CD4-positive, alpha-beta T cell (primary cell): Measurements from ENCODE around the gene ZNHIT3. TPM values are rescaled to one million over a fixed set of nuclear protein-coding genes. Genes with fewer than 3 reads are reported as not detected.
"Not testable (repeated sequence)": the region's sequence is repeated elsewhere in the genome, so short reads cannot be mapped to it uniquely, and the experiment has no call there.

Source experiments
- ATAC-seq: fragments of 200-7000 bp; cut with Tn5 transposase; one replicate; pipeline ENCODE4 v1.10.0; 2022; ENCODE audit warnings: mild to moderate bottlenecking; ENCODE audit not compliant: poor library complexity
- CTCF ChIA-PET: fragments of 350-600 bp; sonication (Branson Sonifier 250); formaldehyde crosslinking; loops from one replicate; lab custom pipeline; 2021; ENCODE audit warnings: antibody characterized with exemption, inconsistent platforms; lab: Charles Lee
- POLR2A ChIA-PET: fragments of 350-600 bp; sonication (Branson Sonifier 250); formaldehyde crosslinking; loops from one replicate; lab custom pipeline; 2021; ENCODE audit warnings: antibody characterized with exemption, inconsistent platforms; lab: Charles Lee
- DNase-seq, 14 experiments: peaks; one replicate each; pipeline ENCODE4 v3.0.0-alpha.2; 2013 to 2020; ENCODE audit warnings: mixed read lengths in 2 of 14
- H3K27ac ChIP-seq, 2 donors: one replicate each; pipeline versions ENCODE4 v1.5.1 to v1.7.0; 2013; ENCODE audit warnings: low read length in 2 of 2, low read depth in 1 of 2, mild to moderate bottlenecking in 1 of 2
- H3K27me3 ChIP-seq, 2 experiments: 1 replicate in 1 of 2; 2 replicates in 1 of 2; pipeline versions ENCODE4 v1.6.1 to v1.7.0; 2013; ENCODE audit warnings: low read length in 2 of 2, control low read depth in 1 of 2, mild to moderate bottlenecking in 1 of 2, moderate library complexity in 1 of 2; ENCODE audit not compliant: insufficient read depth in 2 of 2, control insufficient read depth in 1 of 2
- H3K36me3 ChIP-seq: one replicate; pipeline ENCODE4 v1.6.1; 2013; ENCODE audit warnings: low read length, control low read depth; ENCODE audit not compliant: insufficient read depth
- H3K4me1 ChIP-seq: one replicate; pipeline ENCODE4 v1.6.1; 2013; ENCODE audit warnings: low read length, control low read depth; ENCODE audit not compliant: insufficient read depth
- H3K4me3 ChIP-seq: one replicate; pipeline ENCODE4 v1.5.1; 2013; ENCODE audit warnings: mild to moderate bottlenecking, low read length, moderate library complexity
- H3K9me3 ChIP-seq, 2 experiments: 1 replicate in 1 of 2; 2 replicates in 1 of 2; pipeline versions ENCODE4 v1.6.1 to v1.7.0; 2013; ENCODE audit warnings: low read length in 2 of 2, mild to moderate bottlenecking in 2 of 2, control low read depth in 1 of 2, moderate library complexity in 1 of 2; ENCODE audit not compliant: control insufficient read depth in 1 of 2, insufficient read depth in 1 of 2
- H3K27ac Mint-ChIP-seq: one replicate; pipeline ENCODE4 v1.8.0; 2020; ENCODE audit warnings: mixed read lengths
- H3K27me3 Mint-ChIP-seq: one replicate; pipeline ENCODE4 v1.8.0; 2021; ENCODE audit warnings: mixed read lengths
- H3K36me3 Mint-ChIP-seq: one replicate; pipeline ENCODE4 v1.8.0; 2021; ENCODE audit warnings: low read depth, mixed read lengths
- H3K4me1 Mint-ChIP-seq: one replicate; pipeline ENCODE4 v1.8.0; 2021; ENCODE audit warnings: low read depth, mixed read lengths
- H3K4me3 Mint-ChIP-seq: one replicate; pipeline ENCODE4 v1.8.0; 2020; ENCODE audit warnings: mild to moderate bottlenecking, mixed read lengths
- H3K9me3 Mint-ChIP-seq: one replicate; pipeline ENCODE4 v1.8.0; 2020; ENCODE audit warnings: mixed read lengths
- intact Hi-C, 2 experiments: fragments of 100-400 bp; cut with DNase I in 1 of 2; cut with micrococcal nuclease in 1 of 2; formaldehyde crosslinking; loops; one replicate each; pipeline versions ENCODE4 v1.15.1 to v1.9.0; 2023 to 2025; cut with DNase I, micrococcal nuclease
- total RNA-seq, 174 experiments: library from RNA in 2 of 174; stranded (reverse) in 2 of 174; gene quantifications; one replicate each; pipeline ENCODE4 v1.2.3 and lab custom pipeline; 2021 to 2026
- TF ChIP-seq, protein P1 (sequence below): fragments of 200-600 bp; IDR thresholded peaks from one replicate; pipeline ENCODE4 v1.8.0; 2022; ENCODE audit warnings: antibody characterized with exemption, mild to moderate bottlenecking

The ZNHIT3 gene
- total RNA-seq, 2 experiments from 2014 or later = 70.2 to 73.9 TPM

DNA sequence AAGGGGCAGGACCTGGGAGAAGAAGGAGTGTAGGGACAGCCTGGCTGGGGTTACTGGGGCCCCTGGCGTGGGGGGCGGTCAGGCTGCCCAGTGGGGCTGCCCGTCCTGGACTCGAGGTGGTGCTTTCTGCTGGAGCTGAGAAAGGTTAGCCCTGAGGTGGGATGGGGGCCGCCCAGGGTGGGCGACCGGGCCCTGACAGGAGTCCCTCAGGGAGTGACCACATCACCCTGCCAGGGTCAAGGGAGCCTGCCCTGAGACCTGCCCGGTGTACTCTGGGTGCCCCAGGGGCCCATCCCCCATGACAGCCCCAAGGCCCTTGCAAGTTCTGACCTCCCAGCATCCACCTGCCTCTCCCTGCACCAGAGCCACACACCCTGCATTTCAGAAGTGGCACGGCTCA lies 28.8 kb upstream of the ZNHIT3 start:
- H3K9me3 ChIP-seq, intact Hi-C loops, H3K4me3 ChIP-seq, H3K4me3 Mint-ChIP-seq, DNase-seq, CTCF ChIA-PET, H3K4me1 ChIP-seq, H3K27ac ChIP-seq, POLR2A ChIA-PET, H3K4me1 Mint-ChIP-seq, H3K9me3 Mint-ChIP-seq, H3K27ac Mint-ChIP-seq, H3K36me3 Mint-ChIP-seq, ATAC-seq, H3K36me3 ChIP-seq: not testable (repeated sequence)
- peaks cover 9 to 15% of the 10 kb centered on the region in 2 experiments for H3K27me3 ChIP-seq
- peaks cover 22% of the 10 kb centered on the region for H3K27me3 Mint-ChIP-seq

GRCh38 chr17:36459045-36459444 lies 27.4 kb upstream of the ZNHIT3 start:
- Histone ChIP-seq H3K4me1 (peaks cover 3% of the 10 kb centered on the region), H3K27ac (no peak overlapping the region), H3K4me3 (no peak overlapping the region), H3K36me3 (no peaks in the 10 kb centered on the region), H3K27me3 (peaks cover 18 to 27% of the 10 kb centered on the region in 2 experiments), H3K9me3 (peaks cover 0 to 11% of the 10 kb centered on the region in 2 experiments)
- Mint-ChIP-seq H3K36me3 (no peaks in the 10 kb centered on the region), H3K27ac (no peak overlapping the region), H3K27me3 (peaks cover 33% of the 10 kb centered on the region), H3K4me1 (no peaks in the 10 kb centered on the region), H3K9me3 (no peaks in the 10 kb centered on the region), H3K4me3 (no peak overlapping the region)
- ChIA-PET CTCF (no interaction called here), POLR2A (no interaction called here)
- TF ChIP-seq, protein P1, sequence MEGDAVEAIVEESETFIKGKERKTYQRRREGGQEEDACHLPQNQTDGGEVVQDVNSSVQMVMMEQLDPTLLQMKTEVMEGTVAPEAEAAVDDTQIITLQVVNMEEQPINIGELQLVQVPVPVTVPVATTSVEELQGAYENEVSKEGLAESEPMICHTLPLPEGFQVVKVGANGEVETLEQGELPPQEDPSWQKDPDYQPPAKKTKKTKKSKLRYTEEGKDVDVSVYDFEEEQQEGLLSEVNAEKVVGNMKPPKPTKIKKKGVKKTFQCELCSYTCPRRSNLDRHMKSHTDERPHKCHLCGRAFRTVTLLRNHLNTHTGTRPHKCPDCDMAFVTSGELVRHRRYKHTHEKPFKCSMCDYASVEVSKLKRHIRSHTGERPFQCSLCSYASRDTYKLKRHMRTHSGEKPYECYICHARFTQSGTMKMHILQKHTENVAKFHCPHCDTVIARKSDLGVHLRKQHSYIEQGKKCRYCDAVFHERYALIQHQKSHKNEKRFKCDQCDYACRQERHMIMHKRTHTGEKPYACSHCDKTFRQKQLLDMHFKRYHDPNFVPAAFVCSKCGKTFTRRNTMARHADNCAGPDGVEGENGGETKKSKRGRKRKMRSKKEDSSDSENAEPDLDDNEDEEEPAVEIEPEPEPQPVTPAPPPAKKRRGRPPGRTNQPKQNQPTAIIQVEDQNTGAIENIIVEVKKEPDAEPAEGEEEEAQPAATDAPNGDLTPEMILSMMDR = no peak
- no peak for ATAC-seq
- intact Hi-C loops = no loop called here
- no peak for DNase-seq

DNA sequence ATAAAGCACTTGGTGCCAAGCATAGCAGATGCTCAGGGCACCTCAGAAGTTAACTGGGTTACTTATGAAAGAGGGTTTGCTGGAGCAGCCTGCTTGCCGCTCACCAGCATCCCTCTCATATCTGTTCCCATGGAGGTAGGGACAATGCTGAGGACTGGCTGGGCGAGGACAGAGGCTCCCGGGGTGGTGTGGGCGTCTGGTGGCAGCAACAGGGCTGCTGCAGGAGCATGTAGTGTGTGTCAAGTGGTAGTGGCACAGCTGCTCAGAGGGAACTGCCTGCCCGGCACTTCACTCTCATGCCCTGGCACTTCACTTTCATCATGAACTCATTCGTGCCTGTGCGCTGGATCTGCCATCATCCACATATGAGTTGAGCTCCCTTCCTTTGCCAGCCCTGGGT lies 26.9 kb upstream of the ZNHIT3 start:
- ChIA-PET POLR2A (no interaction called here), CTCF (no interaction called here)
- no peaks in the 10 kb centered on the region for H3K4me1 Mint-ChIP-seq

More for the DNA sequence above, 26.9 kb upstream of the ZNHIT3 start:
- no peak for DNase-seq
- no peaks in the 10 kb centered on the region for H3K36me3 ChIP-seq
- TF ChIP-seq, protein P1 = no peak
- intact Hi-C loops = no loop called here
- H3K27ac Mint-ChIP-seq = no peak overlapping the region
- no peaks in the 10 kb centered on the region for H3K36me3 Mint-ChIP-seq
- H3K27me3 ChIP-seq = peaks cover 23 to 33% of the 10 kb centered on the region in 2 experiments
- no peak overlapping the region for H3K27ac ChIP-seq
- H3K9me3 Mint-ChIP-seq = no peaks in the 10 kb centered on the region
- H3K4me1 ChIP-seq = peaks cover 3% of the 10 kb centered on the region
- H3K4me3 ChIP-seq = no peak overlapping the region
- H3K4me3 Mint-ChIP-seq = no peak overlapping the region
- H3K9me3 ChIP-seq = peaks cover 0 to 16% of the 10 kb centered on the region in 2 experiments
- no peak for ATAC-seq
- H3K27me3 Mint-ChIP-seq = peaks cover 34% of the 10 kb centered on the region
